Spleen (tissue), 11 donors: ENCODE measurements around the gene STK39. TPM values are rescaled to one million over a fixed set of nuclear protein-coding genes. Genes with fewer than 3 reads are reported as not detected.

Experiments used
- DNase-seq: peaks from one replicate; pipeline ENCODE4 v3.0.0-alpha.2; 2020
- H3K27ac ChIP-seq, 8 donors: fragments of 200-600 bp; sonication (generic) in 7 of 8; 1 replicate in 4 of 8; 2 replicates in 4 of 8; pipeline versions ENCODE4 v1.5.0 to v1.8.0; 2016 to 2021; ENCODE audit warnings: inconsistent platforms in 4 of 8, mild to moderate bottlenecking in 4 of 8, moderate library complexity in 1 of 8
- H3K27me3 ChIP-seq, 7 donors: fragments of 200-600 bp; sonication (generic) in 6 of 7; replicated peaks in 1 of 7; 1 replicate in 4 of 7; 2 replicates in 3 of 7; pipeline versions ENCODE4 v1.5.0 to v1.8.0; 2016 to 2021; ENCODE audit warnings: inconsistent platforms in 3 of 7, mild to moderate bottlenecking in 1 of 7
- H3K36me3 ChIP-seq, 6 donors: fragments of 200-600 bp; sonication (generic) in 5 of 6; 1 replicate in 4 of 6; 2 replicates in 2 of 6; pipeline versions ENCODE4 v1.5.0 to v1.8.0; 2016 to 2021; ENCODE audit warnings: inconsistent platforms in 2 of 6
- H3K4me1 ChIP-seq, 6 donors: fragments of 200-600 bp; sonication (generic) in 5 of 6; 1 replicate in 3 of 6; 2 replicates in 3 of 6; pipeline versions ENCODE4 v1.5.0 to v1.8.0; 2016 to 2021; ENCODE audit warnings: inconsistent platforms in 3 of 6
- H3K4me3 ChIP-seq, 8 donors: fragments of 200-600 bp; sonication (generic) in 7 of 8; 1 replicate in 4 of 8; 2 replicates in 4 of 8; pipeline versions ENCODE4 v1.5.0 to v1.8.0; 2016 to 2021; ENCODE audit warnings: inconsistent platforms in 4 of 8, mild to moderate bottlenecking in 4 of 8, moderate library complexity in 2 of 8
- H3K9me3 ChIP-seq, 8 donors: fragments of 200-600 bp; sonication (generic) in 7 of 8; 1 replicate in 4 of 8; 2 replicates in 4 of 8; pipeline versions ENCODE4 v1.5.0 to v1.8.0; 2016 to 2021; ENCODE audit warnings: inconsistent platforms in 4 of 8
- POLR2A ChIP-seq, 3 donors: fragments of 450-650 bp; IDR thresholded peaks; one replicate each; pipeline ENCODE4 v1.5.1; 2017; ENCODE audit warnings: antibody characterized with exemption in 3 of 3, mild to moderate bottlenecking in 1 of 3
- POLR2AphosphoS5 ChIP-seq, 3 donors: sonication (generic); formaldehyde crosslinking; IDR thresholded peaks; one replicate each; pipeline ENCODE4 v1.5.1; 2017; ENCODE audit warnings: antibody characterized with exemption in 3 of 3
- WGBS, 5 donors: extraction: QIAGEN DNeasy Blood & Tissue Kit in 3 of 5; methylation state at CpG; one replicate each; pipeline versions ENCODE4 v1.1.5 to v1.1.7; 2013 to 2018; 5-methylcytosine and 5-hydroxymethylcytosine counted together
- intact Hi-C: fragments of 100-400 bp; cut with DNase I; formaldehyde crosslinking; loops from one replicate; pipeline ENCODE4 v1.15.0; 2023; ENCODE audit warnings: low total_unique reads
- polyA plus RNA-seq, 3 donors: library from polyadenylated mRNA; stranded (reverse); fragments of 200-250 nt; gene quantifications; one replicate each; pipeline ENCODE4 v1.2.1, GENCODE V29; 2013
- total RNA-seq, 7 donors: library from RNA; depleted of rRNA in 3 of 7; stranded (reverse); fragments of >200 nt in 3 of 7; fragmentation: NEBNext Ultra II Directional in 4 of 7; extraction: Animal tissue kit (Norgen Biotek cat#: 25700) in 4 of 7; gene quantifications; one replicate each; pipeline versions ENCODE4 v1.1.0 to v1.2.1, GENCODE V29; 2016 to 2021
- TF ChIP-seq, protein P1 (sequence below), 11 experiments: fragments of 200-600 bp in 7 of 11; fragments of 450-650 bp in 4 of 11; sonication (generic) in 4 of 11; IDR thresholded peaks in 8 of 11; conservative IDR thresholded peaks in 3 of 11; 1 replicate in 7 of 11; 2 replicates in 4 of 11; pipeline versions ENCODE4 v1.4.0 to v1.8.0; 2016 to 2021; ENCODE audit warnings: antibody characterized with exemption in 11 of 11, inconsistent platforms in 4 of 11, mild to moderate bottlenecking in 1 of 11
- donor health status: healthy with polysubstance abuse.
- donor health status: DM: no; HTN: no; CAD: no; lungs with moderate emphysema.
- donor health status: DM: no; HTN: no; CAD: no.
- donor health status: Bipolar disorder and iron deficiency.
- donor health status: healthy.
- donor health status: DM: no; HTN: no; CAD: no.
- donor health status: DM: yes; HTN: yes; CAD: no.

Gene STK39
- total and polyA plus RNA-seq, 10 donors, result 8.6 to 17.8 (median 11.0) TPM

GRCh38 chr2:168176402-168176801, 71.0 kb downstream of the STK39 start:
- no peak overlapping the region for H3K27ac ChIP-seq
- peaks cover 0 to 62% (median 18%) of the 10 kb centered on the region in 6 donors for H3K4me1 ChIP-seq
- 56 to 76% (median 62%) methylated on average over 3 of the region's 3 CpGs for WGBS, 5 donors
- no peak overlapping the region for H3K4me3 ChIP-seq
- no peak for DNase-seq
- intact Hi-C loops, result no loop called here
- H3K36me3 ChIP-seq, result peaks cover 0 to 23% (median 0%) of the 10 kb centered on the region in 6 donors
- H3K27me3 ChIP-seq, result no peaks in the 10 kb centered on the region
- TF ChIP-seq POLR2AphosphoS5 (IDR thresholded peaks at IDR 0.05), result no peak
- TF ChIP-seq, protein P1, sequence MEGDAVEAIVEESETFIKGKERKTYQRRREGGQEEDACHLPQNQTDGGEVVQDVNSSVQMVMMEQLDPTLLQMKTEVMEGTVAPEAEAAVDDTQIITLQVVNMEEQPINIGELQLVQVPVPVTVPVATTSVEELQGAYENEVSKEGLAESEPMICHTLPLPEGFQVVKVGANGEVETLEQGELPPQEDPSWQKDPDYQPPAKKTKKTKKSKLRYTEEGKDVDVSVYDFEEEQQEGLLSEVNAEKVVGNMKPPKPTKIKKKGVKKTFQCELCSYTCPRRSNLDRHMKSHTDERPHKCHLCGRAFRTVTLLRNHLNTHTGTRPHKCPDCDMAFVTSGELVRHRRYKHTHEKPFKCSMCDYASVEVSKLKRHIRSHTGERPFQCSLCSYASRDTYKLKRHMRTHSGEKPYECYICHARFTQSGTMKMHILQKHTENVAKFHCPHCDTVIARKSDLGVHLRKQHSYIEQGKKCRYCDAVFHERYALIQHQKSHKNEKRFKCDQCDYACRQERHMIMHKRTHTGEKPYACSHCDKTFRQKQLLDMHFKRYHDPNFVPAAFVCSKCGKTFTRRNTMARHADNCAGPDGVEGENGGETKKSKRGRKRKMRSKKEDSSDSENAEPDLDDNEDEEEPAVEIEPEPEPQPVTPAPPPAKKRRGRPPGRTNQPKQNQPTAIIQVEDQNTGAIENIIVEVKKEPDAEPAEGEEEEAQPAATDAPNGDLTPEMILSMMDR (IDR thresholded peaks at IDR 0.05 in 8 of 11, conservative IDR thresholded peaks at IDR 0.05 in 3 of 11), result no peak
- no peaks in the 10 kb centered on the region for H3K9me3 ChIP-seq

GRCh38 chr2:168175469-168175868, 71.9 kb downstream of the STK39 start:
- H3K4me1 ChIP-seq, result peaks cover 0 to 71% (median 23%) of the 10 kb centered on the region in 6 donors
- H3K27ac ChIP-seq, result no peak overlapping the region
- intact Hi-C loops, result no loop called here
- no peak overlapping the region for H3K4me3 ChIP-seq
- no peak for TF ChIP-seq POLR2A (IDR thresholded peaks at IDR 0.05)
- TF ChIP-seq, protein P1 (IDR thresholded peaks at IDR 0.05 in 8 of 11, conservative IDR thresholded peaks at IDR 0.05 in 3 of 11), result no peak
- TF ChIP-seq POLR2AphosphoS5 (IDR thresholded peaks at IDR 0.05), result no peak
- WGBS, 5 donors, result 71 to 94% (median 93%) methylated on average over 5 of the region's 5 CpGs
- H3K27me3 ChIP-seq, result no peaks in the 10 kb centered on the region
- no peaks in the 10 kb centered on the region for H3K9me3 ChIP-seq
- no peak for DNase-seq
- peaks cover 0 to 16% (median 0%) of the 10 kb centered on the region in 6 donors for H3K36me3 ChIP-seq

DNA sequence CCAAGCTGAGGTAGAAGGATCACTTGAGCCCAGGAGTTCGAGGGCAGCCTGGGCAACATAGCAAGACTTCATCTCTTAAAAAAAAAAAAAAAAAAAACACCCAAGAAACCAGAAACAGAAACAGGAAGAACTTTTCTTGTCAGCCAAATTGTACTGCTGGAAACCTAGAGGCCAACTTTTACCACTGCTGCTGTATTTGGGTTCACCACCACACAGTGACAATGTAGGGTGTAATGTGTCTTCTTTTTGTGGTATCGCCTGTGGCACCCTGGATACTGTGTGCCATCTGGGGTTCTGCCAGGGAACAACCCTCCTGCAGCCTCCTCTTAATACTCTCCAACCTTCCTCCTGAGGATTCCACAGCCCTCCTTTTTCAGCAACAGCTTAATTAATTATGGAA, 72.6 kb downstream of the STK39 start:
- intact Hi-C loops, result no loop called here
- Histone ChIP-seq H3K4me3 (peak overlapping the region in 2 of 8 donors; percentile 10 to 38), H3K4me1 (peaks cover 0 to 71% (median 24%) of the 10 kb centered on the region in 6 donors), H3K36me3 (peaks cover 0 to 9% (median 0%) of the 10 kb centered on the region in 6 donors), H3K27me3 (no peaks in the 10 kb centered on the region), H3K27ac (peak overlapping the region in 3 of 8 donors; percentile 26 to 49 (median 37)), H3K9me3 (no peaks in the 10 kb centered on the region)
- 50 to 68% (median 56%) methylated on average over 2 of the region's 2 CpGs for WGBS, 5 donors
- TF ChIP-seq POLR2A (IDR thresholded peaks at IDR 0.05) (no peak), POLR2AphosphoS5 (IDR thresholded peaks at IDR 0.05) (no peak)
- TF ChIP-seq, protein P1 (IDR thresholded peaks at IDR 0.05 in 8 of 11, conservative IDR thresholded peaks at IDR 0.05 in 3 of 11), result no peak
- no peak for DNase-seq

GRCh38 chr2:168172071-168172470, 75.3 kb downstream of the STK39 start:
- H3K4me1 ChIP-seq, result peaks cover 0 to 48% (median 20%) of the 10 kb centered on the region in 6 donors
- H3K36me3 ChIP-seq, result no peaks in the 10 kb centered on the region
- H3K27me3 ChIP-seq, result no peaks in the 10 kb centered on the region
- no peaks in the 10 kb centered on the region for H3K9me3 ChIP-seq
- WGBS, 5 donors, result 96 to 99% (median 96%) methylated on average over 4 of the region's 4 CpGs
- DNase-seq, result no peak
- intact Hi-C loops, result no loop called here
- H3K4me3 ChIP-seq, result no peak overlapping the region
- H3K27ac ChIP-seq, result no peak overlapping the region
- TF ChIP-seq, protein P1 (IDR thresholded peaks at IDR 0.05 in 8 of 11, conservative IDR thresholded peaks at IDR 0.05 in 3 of 11), result no peak
- no peak for TF ChIP-seq POLR2A (IDR thresholded peaks at IDR 0.05)
- TF ChIP-seq POLR2AphosphoS5 (IDR thresholded peaks at IDR 0.05), result no peak
